Ovary (tissue), 3 donors: Measurements from ENCODE around the gene ETV5.

Experiments used
- EP300 ChIP-seq: sonication (generic); formaldehyde crosslinking; IDR thresholded peaks from one replicate; pipeline ENCODE4 v1.6.1; 2017; ENCODE audit warnings: antibody characterized with exemption
- POLR2A ChIP-seq: fragments of 450-650 bp; IDR thresholded peaks from one replicate; pipeline ENCODE4 v1.6.1; 2017; ENCODE audit warnings: antibody characterized with exemption, mild to moderate bottlenecking, moderate library complexity
- TF ChIP-seq, protein P1 (sequence below), 3 donors: fragments of 450-650 bp in 2 of 3; fragments of 200-600 bp in 1 of 3; IDR thresholded peaks; one replicate each; pipeline versions ENCODE4 v1.5.1 to v1.8.0; 2016 to 2022; ENCODE audit warnings: antibody characterized with exemption in 3 of 3, mild to moderate bottlenecking in 1 of 3
- donor health status: DM: no; HTN: no; CAD: no.

DNA sequence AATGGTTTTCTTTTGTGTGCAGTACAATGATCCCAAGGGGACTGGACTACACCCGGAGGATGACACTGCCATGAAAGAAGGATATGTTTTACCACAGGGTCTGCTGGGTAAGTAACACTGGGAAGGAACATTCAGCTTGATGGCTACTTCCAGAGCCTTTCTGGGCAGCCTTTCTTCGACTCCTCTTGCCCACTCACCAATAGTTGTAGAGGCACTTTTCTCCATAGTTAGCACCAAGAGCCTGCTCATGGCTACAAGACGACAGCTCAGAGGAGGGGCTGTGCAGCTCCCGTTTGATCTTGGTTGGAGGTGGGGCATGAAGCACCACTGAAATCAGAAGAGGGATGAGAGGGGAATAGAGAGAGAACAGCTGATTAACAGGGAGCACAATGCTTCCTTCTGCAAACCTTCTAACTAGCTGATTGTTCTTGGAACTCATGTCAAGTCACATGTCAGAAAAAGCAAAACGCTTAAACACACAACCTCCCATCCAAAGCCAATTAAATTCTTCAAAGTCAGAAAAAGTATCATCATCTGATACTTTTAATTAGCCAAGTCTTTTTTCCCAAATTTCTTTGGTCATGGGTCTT lies 27.9 kb downstream of the ETV5 start:
- TF ChIP-seq, protein P1, sequence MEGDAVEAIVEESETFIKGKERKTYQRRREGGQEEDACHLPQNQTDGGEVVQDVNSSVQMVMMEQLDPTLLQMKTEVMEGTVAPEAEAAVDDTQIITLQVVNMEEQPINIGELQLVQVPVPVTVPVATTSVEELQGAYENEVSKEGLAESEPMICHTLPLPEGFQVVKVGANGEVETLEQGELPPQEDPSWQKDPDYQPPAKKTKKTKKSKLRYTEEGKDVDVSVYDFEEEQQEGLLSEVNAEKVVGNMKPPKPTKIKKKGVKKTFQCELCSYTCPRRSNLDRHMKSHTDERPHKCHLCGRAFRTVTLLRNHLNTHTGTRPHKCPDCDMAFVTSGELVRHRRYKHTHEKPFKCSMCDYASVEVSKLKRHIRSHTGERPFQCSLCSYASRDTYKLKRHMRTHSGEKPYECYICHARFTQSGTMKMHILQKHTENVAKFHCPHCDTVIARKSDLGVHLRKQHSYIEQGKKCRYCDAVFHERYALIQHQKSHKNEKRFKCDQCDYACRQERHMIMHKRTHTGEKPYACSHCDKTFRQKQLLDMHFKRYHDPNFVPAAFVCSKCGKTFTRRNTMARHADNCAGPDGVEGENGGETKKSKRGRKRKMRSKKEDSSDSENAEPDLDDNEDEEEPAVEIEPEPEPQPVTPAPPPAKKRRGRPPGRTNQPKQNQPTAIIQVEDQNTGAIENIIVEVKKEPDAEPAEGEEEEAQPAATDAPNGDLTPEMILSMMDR (IDR thresholded peaks at IDR 0.05): no peak
- TF ChIP-seq POLR2A (no peak), EP300 (no peak)
